Activated naive CD4-positive, alpha-beta T cell treated with anti-CD3 and anti-CD28 coated beads, Interleukin-2, amount 10 ng/mL, durations not matched to agents 7 days and 5 days (primary cell): ENCODE results near the gene CCDC12.

Experiments
- CTCF ChIA-PET: fragments of 350-600 bp; sonication (Branson Sonifier 250); formaldehyde crosslinking; loops from one replicate; lab custom pipeline; 2021; ENCODE audit warnings: antibody characterized with exemption; lab: Charles Lee
- DNase-seq: peaks from one replicate; pipeline ENCODE4 v3.0.0-alpha.2; 2020
- H3K27ac Mint-ChIP-seq: one replicate; pipeline ENCODE4 v1.8.0; 2021; ENCODE audit warnings: mild to moderate bottlenecking, moderate library complexity, mixed read lengths
- H3K27me3 Mint-ChIP-seq: one replicate; pipeline ENCODE4 v1.8.0; 2021; ENCODE audit warnings: mild to moderate bottlenecking, mixed read lengths
- H3K36me3 Mint-ChIP-seq: one replicate; pipeline ENCODE4 v1.8.0; 2021; ENCODE audit warnings: mixed read lengths
- H3K4me1 Mint-ChIP-seq: one replicate; pipeline ENCODE4 v1.8.0; 2021; ENCODE audit warnings: mixed read lengths
- H3K4me3 Mint-ChIP-seq: one replicate; pipeline ENCODE4 v1.8.0; 2021; ENCODE audit warnings: mild to moderate bottlenecking, moderate library complexity, mixed read lengths
- H3K9me3 Mint-ChIP-seq: one replicate; pipeline ENCODE4 v1.8.0; 2021; ENCODE audit warnings: mixed read lengths

CCDC12 gene

DNA sequence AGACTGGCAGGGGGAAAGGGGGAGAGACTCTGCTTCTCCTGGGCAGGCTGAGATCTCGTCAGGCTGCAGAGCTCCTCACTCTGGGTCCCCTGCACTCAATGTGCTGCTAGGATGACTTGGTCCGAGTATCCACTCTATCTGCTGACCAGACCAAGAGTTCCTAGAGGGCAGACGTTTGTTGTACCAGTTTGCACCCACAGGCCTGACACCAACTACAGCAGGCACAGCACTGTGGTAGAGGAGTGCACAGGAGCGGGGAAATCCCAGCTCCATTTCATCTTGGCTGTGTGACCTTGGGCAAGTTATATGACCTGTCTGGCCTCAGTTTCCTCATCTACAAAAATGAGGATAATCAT is 29.0 kb downstream of the CCDC12 start:
- CTCF ChIA-PET, result interaction anchor here (0.6 to 1.8 kb wide), 7 partner anchors 11 to 46 kb away, joined by 3 to 5 read pairs (median 3); partner anchors contain the start of gene CCDC12
- DNase-seq, result no peak
- Mint-ChIP-seq H3K27ac (peak overlapping the region; percentile 92), H3K9me3 (no peaks in the 10 kb centered on the region), H3K4me3 (peak overlapping the region; percentile 61), H3K27me3 (no peaks in the 10 kb centered on the region), H3K36me3 (peaks cover 45% of the 10 kb centered on the region), H3K4me1 (peaks cover 82% of the 10 kb centered on the region)

GRCh38 chr3:46946856-46947545 is 29.5 kb downstream of the CCDC12 start:
- Mint-ChIP-seq H3K4me3 (peak overlapping the region; percentile 61), H3K27me3 (no peaks in the 10 kb centered on the region), H3K27ac (peak overlapping the region; percentile 92), H3K4me1 (peaks cover 79% of the 10 kb centered on the region), H3K36me3 (peaks cover 40% of the 10 kb centered on the region), H3K9me3 (no peaks in the 10 kb centered on the region)
- peak; percentile 70 for DNase-seq
- CTCF ChIA-PET, result interaction anchor here (0.6 to 1.2 kb wide), 6 partner anchors 13 to 46 kb away, joined by 3 to 4 read pairs (median 3); partner anchors contain the start of gene CCDC12

- no peaks in the 10 kb centered on the region for H3K9me3 Mint-ChIP-seq
- peak overlapping the region; percentile 92 for H3K27ac Mint-ChIP-seq
- CTCF ChIA-PET, result interaction anchor here (1.2 kb wide), 1 partner anchor 30 kb away, joined by 3 read pairs; the partner anchor contains the start of gene CCDC12
- DNase-seq, result no peak
- H3K27me3 Mint-ChIP-seq, result no peaks in the 10 kb centered on the region
- peaks cover 37% of the 10 kb centered on the region for H3K36me3 Mint-ChIP-seq
- H3K4me3 Mint-ChIP-seq, result no peak overlapping the region
- peaks cover 75% of the 10 kb centered on the region for H3K4me1 Mint-ChIP-seq
Measured at GRCh38 chr3:46946416-46946815, 30.1 kb downstream of the CCDC12 start.

DNA sequence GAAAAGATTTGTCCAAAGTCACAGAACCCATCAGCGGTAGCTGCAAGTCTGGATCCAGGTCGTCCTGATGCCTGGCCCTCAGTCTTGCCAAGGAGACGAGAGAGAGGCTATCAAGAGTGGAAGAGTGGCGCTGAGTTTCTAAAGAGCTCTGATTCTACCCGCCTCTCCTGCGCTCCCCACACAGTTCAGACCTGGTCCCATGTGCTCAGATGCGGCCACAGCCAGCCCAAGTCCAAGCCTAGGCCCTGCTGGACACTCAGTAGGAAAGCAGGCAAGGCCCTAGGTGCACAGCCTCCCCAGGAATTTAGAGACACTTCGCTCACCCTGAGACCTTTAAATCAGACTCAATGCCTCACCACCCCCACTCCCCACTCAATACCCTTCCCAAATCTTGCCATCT is 32.4 kb downstream of the CCDC12 start:
- CTCF ChIA-PET, result interaction anchor here (0.6 kb wide), 1 partner anchor 420 kb away, joined by 3 read pairs; no protein-coding TSS in a partner anchor
- DNase-seq, result no peak
- no peaks in the 10 kb centered on the region for H3K27me3 Mint-ChIP-seq
- H3K4me3 Mint-ChIP-seq, result no peak overlapping the region
- H3K4me1 Mint-ChIP-seq, result peaks cover 69% of the 10 kb centered on the region
- H3K36me3 Mint-ChIP-seq, result peaks cover 45% of the 10 kb centered on the region
- no peak overlapping the region for H3K27ac Mint-ChIP-seq
- no peaks in the 10 kb centered on the region for H3K9me3 Mint-ChIP-seq

DNA sequence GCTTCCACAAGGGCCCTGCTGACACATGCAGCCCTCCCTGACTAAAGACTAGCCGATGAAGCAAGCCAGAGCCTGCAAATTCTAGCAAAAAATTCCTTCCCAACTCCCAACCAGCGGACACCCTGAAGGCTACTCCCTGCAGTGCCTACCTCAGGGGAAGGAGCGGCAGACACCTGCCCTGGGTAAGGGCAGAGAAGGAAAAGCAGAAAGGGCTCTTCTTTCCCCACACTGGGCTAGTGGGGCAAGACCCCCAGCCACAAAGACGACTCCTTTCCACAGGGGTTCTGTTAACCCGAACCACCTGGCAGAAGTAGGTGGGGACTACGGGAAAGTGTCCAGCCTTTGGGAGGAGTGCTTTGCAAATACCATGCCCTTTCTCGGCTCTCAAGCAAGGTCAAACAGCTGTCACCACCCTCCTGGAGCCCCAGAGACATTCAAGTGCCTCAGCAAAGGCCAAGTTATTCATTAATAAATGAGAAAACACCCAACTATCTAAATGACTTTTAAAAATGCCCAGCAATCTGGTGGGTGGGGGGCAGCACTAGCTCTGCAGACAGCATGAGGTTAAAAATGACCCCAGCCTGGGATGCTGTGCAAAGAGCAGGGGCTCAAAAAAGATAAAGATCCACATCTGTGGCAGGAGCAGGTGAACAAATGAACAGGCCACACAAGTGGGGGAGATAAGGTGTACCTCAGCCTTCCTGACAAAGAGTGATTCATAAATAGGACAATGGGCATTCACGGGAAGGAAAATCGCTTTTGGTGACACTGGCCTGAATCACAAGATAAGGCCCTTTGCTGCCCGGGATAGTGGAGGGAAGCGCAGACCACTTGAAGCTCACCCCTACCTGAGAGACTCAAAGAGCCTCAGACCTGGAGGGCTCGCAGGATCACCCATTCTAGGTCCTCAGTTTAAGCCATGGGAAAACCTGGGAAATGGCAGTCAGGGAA is 33.0 kb downstream of the CCDC12 start:
- CTCF ChIA-PET, result interaction anchor here (0.6 kb wide), 1 partner anchor 420 kb away, joined by 3 read pairs; no protein-coding TSS in a partner anchor
- no peak for DNase-seq
- H3K4me3 Mint-ChIP-seq, result no peak overlapping the region
- H3K27me3 Mint-ChIP-seq, result no peaks in the 10 kb centered on the region
- no peak overlapping the region for H3K27ac Mint-ChIP-seq
- no peaks in the 10 kb centered on the region for H3K9me3 Mint-ChIP-seq
- peaks cover 46% of the 10 kb centered on the region for H3K36me3 Mint-ChIP-seq
- H3K4me1 Mint-ChIP-seq, result peaks cover 62% of the 10 kb centered on the region

DNA sequence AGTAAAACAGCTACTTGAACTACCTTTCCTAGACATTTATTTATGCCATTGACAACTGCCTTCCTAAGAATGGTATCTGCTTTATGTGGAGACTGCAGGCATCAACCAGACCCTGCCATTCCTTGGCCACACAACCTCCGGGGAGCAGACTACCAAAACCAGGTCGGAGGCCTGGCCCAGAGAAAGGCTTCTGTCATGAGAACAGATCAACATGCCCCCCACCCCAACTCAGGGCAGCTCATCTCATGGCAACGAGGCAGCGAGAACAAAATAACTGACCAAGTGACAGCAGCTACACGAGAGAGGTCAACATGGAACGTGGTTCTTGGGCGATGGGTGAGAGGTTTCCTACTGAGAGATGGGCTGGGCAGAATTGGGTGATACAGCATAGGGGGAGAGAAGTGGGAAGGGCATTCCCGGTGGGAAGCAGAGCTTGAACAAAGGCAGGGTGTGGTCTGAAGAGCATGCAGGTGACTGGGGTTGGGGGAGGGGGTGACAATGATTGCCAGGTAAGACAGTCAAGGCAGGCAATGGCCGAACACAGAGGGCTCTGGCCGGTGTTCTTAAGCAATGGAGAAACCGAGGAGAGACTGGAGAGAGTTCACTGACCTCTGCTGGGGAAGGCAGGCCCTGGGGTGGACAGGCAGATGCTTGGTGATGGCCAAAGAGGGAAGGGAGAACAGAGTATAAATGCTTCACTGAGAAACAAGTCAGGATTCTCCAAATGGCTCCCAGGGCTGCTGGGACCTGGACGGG is 33.9 kb downstream of the CCDC12 start:
- H3K4me3 Mint-ChIP-seq, result no peak overlapping the region
- no peak overlapping the region for H3K27ac Mint-ChIP-seq
- CTCF ChIA-PET, result no interaction called here

GRCh38 chr3:46942076-46942475 is 34.5 kb downstream of the CCDC12 start:
- no peak for DNase-seq
- Mint-ChIP-seq H3K36me3 (peaks cover 44% of the 10 kb centered on the region), H3K9me3 (no peaks in the 10 kb centered on the region), H3K27me3 (no peaks in the 10 kb centered on the region), H3K4me3 (no peak overlapping the region), H3K4me1 (peaks cover 52% of the 10 kb centered on the region), H3K27ac (no peak overlapping the region)
- CTCF ChIA-PET, result no interaction called here

More for the DNA sequence above, 33.9 kb downstream of the CCDC12 start:
- H3K4me1 Mint-ChIP-seq, result peaks cover 58% of the 10 kb centered on the region
- H3K9me3 Mint-ChIP-seq, result no peaks in the 10 kb centered on the region
- no peaks in the 10 kb centered on the region for H3K27me3 Mint-ChIP-seq
- H3K36me3 Mint-ChIP-seq, result peaks cover 48% of the 10 kb centered on the region
- no peak for DNase-seq

DNA sequence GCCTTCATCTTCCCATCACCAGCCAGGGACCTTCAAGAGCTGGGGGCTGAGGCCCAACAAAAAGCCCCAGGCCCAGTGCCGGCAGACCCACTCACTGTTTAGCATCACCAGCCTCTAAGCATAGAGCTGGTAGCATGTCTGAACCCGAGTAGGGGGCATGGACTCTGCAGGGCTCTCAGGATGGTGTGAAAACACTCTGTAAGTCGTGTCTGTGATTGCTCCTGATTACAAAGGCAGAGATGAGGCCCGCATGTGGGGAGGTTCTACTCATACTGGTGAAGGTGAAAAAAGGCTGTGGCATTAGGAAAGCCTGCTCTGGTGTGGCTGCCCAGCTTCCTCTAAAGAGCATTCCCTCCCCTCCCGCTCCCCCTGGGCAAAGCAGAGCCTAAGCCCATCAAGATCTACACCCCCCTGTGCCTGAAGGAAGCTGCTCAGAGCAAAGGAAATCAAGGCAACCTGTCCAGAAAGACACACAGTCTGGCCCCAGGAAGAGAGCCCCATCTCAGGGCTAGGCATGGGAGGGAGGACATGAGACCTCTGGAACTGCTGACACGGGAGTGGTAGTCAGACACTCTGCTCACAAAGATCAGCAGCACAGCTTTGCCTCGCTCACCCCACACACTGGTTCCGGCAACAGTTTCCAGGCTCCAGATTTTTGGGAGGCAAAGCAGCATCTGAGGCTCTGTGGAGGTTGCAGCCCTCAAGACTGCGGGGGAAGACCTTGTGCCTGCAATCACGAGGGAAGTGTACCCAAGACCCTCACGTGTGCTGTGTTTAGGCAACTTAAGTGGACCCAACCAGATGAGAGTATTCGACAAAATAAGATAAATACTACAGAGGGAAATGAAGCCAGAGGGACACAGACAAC is 36.7 kb downstream of the CCDC12 start:
- Mint-ChIP-seq H3K4me3 (no peak overlapping the region), H3K27me3 (no peaks in the 10 kb centered on the region), H3K27ac (peak overlapping the region; percentile 6), H3K36me3 (peaks cover 37% of the 10 kb centered on the region), H3K9me3 (no peaks in the 10 kb centered on the region), H3K4me1 (peaks cover 32% of the 10 kb centered on the region)
- CTCF ChIA-PET, result no interaction called here
- DNase-seq, result no peak

GRCh38 chr3:46938118-46938517 is 38.4 kb downstream of the CCDC12 start:
- H3K27me3 Mint-ChIP-seq, result no peaks in the 10 kb centered on the region
- no peak for DNase-seq
- peaks cover 37% of the 10 kb centered on the region for H3K36me3 Mint-ChIP-seq
- CTCF ChIA-PET, result no interaction called here
- H3K4me3 Mint-ChIP-seq, result no peak overlapping the region
- H3K27ac Mint-ChIP-seq, result no peak overlapping the region
- no peaks in the 10 kb centered on the region for H3K9me3 Mint-ChIP-seq
- peaks cover 32% of the 10 kb centered on the region for H3K4me1 Mint-ChIP-seq

- H3K27ac Mint-ChIP-seq, result no peak overlapping the region
- H3K36me3 Mint-ChIP-seq, result peaks cover 37% of the 10 kb centered on the region
- peaks cover 39% of the 10 kb centered on the region for H3K4me1 Mint-ChIP-seq
- no peak overlapping the region for H3K4me3 Mint-ChIP-seq
- H3K27me3 Mint-ChIP-seq, result no peaks in the 10 kb centered on the region
- CTCF ChIA-PET, result interaction anchor here (0.7 to 1.5 kb wide), 2 partner anchors 11 to 64 kb away, joined by 3 read pairs; no protein-coding TSS in a partner anchor
- H3K9me3 Mint-ChIP-seq, result no peaks in the 10 kb centered on the region
- no peak for DNase-seq
Measured at GRCh38 chr3:46936733-46937250, 39.8 kb downstream of the CCDC12 start.

- Mint-ChIP-seq H3K4me3 (no peak overlapping the region), H3K9me3 (no peaks in the 10 kb centered on the region), H3K36me3 (peaks cover 43% of the 10 kb centered on the region), H3K27me3 (no peaks in the 10 kb centered on the region), H3K27ac (no peak overlapping the region), H3K4me1 (peaks cover 46% of the 10 kb centered on the region)
- CTCF ChIA-PET, result interaction anchor here (0.7 to 1.5 kb wide), 3 partner anchors 10 to 65 kb away, joined by 3 read pairs; no protein-coding TSS in a partner anchor
- DNase-seq, result no peak
Measured at GRCh38 chr3:46935989-46936558, 40.5 kb downstream of the CCDC12 start.

DNA sequence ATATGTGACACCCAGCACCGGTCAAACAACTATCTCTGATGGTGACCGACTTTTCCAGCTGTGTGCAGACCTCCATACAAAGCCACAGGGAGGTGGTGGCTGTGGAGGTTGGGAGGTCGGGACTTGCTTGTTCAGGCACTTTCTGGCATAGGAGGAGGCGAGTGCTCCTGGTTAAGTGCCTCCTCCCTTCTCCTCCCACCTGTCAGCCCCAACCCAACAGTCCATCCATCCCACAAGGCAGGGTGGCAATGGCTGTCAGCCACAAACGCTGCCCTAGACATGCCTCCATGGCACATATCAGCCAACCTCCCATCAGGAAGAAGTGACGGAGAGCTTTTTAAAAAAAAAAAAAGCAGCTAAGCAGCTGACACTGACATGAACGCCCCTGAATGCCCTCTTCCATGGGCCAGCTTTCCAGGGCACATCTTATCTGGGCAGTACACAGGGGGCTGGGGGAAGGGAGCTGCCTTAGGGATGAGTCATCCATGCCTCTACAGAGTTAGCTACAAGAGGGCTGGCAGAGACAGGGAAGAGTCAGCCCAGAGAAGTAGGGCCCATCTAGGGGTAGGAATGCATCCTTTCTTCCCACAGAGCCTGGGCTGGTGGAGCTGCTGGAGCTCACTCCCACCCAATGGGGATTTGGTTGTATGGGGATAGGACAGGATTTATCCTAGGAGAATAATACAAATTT is 41.2 kb downstream of the CCDC12 start:
- Mint-ChIP-seq H3K4me1 (peaks cover 50% of the 10 kb centered on the region), H3K4me3 (no peak overlapping the region), H3K36me3 (peaks cover 47% of the 10 kb centered on the region), H3K9me3 (no peaks in the 10 kb centered on the region), H3K27me3 (no peaks in the 10 kb centered on the region), H3K27ac (no peak overlapping the region)
- CTCF ChIA-PET, result interaction anchor here (1.1 to 1.5 kb wide), 2 partner anchors 9 to 12 kb away, joined by 3 read pairs; no protein-coding TSS in a partner anchor
- no peak for DNase-seq
